Stimulated activated CD8-positive, alpha-beta memory T cell treated with anti-CD3 and anti-CD28 coated beads, Interleukin-15, amount 100 ng/mL, for 24 hours (primary cell): Measurements from ENCODE around the gene KLF6.

Experiments used
- DNase-seq: peaks from one replicate; pipeline ENCODE4 v3.0.0-alpha.2; 2020; ENCODE audit warnings: low read depth

Gene KLF6

DNA sequence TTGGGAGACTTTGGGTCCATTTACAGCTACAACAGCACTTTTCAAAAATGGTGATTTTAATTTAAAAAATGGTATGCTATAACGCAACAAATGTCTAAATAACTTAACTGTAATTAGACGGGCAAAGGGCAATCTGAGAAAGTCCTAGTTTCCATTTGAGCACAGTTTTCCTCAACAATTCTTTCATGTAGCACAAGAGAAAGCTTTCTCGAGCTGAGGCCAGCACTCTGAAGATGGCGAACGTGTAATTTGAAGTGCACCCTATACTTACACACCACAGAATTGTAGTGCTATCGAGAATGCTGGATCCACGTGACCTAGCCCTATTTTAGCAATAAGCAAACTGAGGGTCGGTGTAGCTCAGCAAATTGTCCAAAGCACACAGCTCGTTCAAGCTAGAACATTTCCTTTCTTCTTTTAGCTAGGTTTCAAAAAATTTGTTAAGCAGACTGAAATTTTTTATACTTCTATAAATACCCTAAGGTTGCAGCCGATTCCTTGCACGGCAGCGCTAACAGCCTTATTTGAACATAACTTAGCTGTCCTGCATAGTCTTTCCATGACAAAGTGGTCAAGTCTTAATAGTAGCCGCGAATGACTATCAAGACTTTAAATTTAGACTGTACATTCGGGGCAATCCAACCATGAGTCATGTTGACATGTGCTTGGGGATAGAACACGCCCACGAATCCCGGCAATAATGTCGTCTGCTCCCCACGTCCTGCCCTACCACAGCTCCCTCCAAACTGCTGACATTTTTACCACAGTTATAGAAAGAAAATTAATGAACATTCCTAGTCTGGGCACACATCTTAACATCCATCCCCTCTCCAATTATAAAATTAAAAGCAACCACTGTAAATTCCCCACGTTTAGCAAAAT, 10.0 kb downstream of the KLF6 start:
- DNase-seq = no peak

DNA sequence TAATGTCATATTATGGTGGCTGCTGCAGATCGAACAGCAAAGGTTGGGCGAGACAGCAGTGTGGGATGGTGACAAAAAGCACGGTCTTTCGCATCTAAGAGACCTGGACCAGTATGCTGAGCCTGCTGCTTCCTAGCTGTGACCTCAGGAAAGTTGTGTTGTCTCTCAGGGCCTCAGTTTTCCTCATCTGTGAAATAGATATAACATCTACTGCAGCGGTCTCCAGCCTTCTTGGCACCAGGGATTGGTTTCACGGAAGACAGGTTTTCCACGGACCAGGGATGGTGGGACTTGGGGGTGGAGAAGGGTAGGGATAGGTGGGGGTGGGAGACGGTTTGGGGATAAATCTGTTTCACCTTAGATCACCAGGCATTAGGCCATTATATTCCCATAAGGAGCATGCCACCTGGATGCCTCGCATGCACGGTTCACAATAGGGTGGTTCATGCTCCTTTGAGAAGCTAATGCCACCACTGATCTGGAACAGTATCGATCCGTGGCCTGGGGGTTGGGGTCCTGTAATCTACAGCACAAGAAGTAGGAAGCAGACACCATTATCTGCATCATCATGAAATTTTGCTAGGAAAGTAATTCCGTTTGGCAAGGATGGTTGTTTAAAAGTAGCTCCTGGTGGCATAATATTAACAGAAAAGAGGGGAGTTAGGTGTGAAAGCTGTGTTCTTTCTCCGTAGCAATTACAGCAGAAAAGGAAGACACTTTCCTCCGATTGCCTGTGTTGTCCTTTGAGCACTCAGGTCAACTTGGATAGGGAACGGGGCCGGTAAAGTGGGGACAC, 10.8 kb downstream of the KLF6 start:
- DNase-seq = no peak

DNA sequence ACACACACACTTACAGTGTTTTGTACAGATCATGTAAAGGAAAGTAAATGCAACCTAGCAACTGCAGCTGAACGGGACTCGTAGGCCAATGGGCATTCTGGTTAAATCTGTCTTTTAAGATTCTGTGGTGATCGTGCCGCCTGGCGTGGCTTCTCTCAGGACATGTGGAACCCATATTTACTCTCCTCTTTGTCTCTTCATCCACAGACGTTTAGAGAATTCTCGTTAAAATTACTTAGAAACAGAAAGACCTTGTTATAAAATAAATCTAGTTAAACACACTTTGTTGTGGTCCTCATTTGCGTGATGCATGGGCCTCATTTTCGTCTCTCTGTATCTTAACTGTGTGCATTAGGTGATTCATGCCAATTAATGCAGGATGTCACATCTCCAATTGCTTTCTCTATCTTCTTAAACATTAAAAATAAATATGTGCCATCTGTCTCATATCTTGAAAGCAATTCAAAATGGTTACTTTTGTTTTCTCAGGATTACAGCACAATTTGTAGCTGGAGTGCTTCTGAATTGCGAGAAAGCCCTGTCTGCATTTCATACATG, 11.5 kb downstream of the KLF6 start:
- DNase-seq = no peak

DNA sequence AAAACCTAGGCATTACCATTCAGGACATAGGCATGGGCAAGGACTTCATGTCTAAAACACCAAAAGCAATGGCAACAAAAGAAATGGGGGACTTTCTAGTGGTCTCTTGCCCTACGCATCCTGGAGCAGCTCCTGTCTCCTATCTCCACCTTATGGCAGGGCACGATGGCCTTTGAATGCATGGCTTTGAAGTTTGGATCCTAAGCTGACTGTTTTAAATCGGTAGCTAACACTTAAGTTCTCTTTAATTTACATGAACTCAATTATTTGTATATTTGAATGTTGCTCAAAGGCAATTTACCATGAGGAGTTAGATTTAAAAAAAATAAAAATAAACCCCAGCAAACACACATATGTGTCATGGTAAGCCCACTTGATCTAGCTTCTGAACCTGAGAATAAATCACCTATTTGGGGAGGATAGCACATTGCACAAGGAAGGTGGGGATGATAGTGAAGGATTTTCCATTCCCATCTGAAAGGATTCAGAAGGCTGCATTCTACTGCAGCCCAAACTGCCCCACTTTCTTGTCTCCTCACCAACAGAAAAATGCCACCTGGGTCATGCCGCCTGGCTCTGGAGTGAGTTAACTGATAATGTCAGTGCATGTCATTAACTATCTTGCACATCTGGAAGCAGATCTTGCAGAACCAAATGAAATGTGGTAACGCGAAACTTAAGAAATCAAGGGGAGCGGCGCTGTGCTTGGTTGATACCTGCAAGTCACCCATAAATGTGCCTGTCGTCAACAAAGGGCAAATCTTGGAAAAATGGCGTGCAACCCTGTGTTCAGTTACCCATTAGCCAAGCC, 12.4 kb downstream of the KLF6 start:
- DNase-seq = no peak

DNA sequence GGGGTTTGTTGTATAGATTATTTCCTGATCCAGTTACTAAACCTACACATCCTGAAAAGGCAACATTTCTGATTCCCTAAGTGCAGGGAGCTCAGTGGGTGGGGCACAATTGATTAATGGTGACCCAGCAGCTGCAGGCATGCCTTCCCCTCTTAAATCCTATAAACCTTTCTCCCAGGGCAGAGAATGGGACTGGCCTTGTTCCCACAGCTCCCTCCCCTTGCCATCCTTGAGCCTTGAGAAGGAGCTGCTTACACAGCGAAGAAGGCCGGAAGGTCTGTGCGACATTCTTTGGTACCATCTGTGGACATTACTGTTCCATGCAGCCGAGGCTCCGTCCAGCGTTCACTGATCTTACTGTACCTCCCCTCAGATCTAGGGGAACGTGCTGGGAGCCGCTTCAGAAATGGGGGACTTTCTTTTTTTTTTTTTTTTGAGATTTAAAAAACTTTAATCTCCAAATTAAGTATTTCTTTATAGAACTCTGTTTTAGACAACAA, 14.3 kb downstream of the KLF6 start:
- DNase-seq = no peak

DNA sequence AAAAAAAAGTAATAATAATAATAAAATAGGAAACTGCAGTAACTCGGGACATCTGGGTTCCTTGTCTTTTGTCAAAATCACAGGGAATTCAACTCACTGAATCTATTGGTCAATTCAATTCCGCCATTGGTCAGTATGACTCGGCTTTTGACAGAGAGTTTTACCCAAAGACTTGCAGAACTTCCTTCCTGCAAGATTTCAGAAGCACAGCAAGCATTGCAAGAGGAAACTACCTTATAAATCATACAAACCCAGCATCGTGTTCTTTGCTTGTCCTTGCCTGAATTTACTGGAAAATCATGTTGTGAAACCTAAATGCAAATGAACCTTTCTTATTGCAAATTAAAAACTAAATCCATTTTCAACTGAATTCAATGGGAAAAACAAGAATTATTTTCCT, 15.5 kb downstream of the KLF6 start:
- DNase-seq = no peak

DNA sequence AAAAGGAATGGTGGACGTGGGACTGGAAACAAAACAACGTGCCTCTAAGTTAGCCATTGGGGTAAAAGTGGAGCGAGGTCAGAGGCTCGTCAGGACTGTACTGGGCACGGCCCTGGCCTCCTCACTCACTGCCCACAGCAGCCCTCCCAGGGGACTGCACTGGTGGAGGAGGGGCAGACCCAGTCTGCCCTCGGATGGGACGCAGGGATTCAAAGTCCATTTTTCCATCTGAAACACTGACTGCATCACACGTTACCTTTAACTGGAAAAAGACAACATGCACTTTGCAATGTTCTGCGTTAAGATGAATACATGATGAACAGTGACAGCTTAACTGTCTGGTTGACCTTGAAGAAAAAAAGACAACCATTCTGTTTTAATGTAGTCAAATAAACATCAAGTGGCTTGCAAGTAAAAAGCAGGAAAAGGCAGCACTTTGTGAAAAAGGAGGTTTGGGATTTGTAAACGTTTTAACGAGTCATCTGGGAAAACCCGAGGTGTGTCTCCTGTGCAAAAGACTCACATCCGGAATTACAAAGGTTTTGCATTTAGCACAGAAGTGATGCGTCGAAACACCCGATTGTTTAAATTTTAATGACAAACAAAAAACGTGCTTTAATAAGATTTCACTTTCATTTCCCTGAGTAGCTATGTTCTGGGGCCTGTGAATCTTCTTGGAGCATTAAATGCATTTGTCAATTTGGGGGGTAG, 18.8 kb downstream of the KLF6 start:
- DNase-seq = no peak

DNA sequence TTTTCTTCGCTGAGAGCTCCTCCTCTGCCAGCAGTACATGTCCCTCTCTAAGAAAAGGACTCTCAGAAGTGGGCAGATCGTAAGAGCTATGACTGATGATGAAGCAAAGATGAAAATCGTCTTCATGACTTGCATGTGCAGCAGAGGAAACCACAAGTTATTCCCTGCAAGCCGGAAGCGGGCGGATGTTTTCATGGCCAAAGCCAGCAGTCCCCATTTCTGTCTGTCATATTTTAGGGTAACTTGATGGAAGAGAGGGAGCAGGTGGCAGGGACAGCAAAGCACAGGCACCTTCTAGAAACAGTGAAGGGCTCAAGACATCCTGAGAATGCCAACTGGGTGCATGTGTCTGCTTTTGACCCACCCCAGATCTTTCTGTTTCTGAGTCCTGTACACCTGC, 19.9 kb downstream of the KLF6 start:
- DNase-seq = no peak

DNA sequence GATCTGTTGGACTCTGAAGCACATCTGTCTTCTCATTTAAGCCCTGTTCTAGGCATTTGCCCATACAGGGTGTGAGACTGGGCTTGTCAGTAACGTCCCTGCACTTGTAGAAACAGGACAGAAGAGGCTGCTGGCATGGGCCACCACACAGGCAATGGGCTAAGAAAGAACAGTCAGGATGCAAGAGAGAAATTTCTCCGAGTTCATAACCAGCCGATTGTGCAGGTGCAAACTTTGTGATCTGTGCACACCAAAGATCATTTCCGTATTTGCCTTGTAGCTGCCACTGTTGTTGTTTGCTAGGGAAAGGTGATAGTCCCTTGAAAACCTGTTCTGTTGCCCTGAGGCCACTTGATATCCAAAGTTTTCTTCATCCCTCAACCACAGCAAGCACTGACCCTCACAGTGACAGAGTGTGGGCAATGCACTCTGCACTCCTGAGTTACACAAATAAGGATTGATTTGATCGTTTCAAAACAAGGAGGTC, 20.3 kb downstream of the KLF6 start:
- DNase-seq = no peak

DNA sequence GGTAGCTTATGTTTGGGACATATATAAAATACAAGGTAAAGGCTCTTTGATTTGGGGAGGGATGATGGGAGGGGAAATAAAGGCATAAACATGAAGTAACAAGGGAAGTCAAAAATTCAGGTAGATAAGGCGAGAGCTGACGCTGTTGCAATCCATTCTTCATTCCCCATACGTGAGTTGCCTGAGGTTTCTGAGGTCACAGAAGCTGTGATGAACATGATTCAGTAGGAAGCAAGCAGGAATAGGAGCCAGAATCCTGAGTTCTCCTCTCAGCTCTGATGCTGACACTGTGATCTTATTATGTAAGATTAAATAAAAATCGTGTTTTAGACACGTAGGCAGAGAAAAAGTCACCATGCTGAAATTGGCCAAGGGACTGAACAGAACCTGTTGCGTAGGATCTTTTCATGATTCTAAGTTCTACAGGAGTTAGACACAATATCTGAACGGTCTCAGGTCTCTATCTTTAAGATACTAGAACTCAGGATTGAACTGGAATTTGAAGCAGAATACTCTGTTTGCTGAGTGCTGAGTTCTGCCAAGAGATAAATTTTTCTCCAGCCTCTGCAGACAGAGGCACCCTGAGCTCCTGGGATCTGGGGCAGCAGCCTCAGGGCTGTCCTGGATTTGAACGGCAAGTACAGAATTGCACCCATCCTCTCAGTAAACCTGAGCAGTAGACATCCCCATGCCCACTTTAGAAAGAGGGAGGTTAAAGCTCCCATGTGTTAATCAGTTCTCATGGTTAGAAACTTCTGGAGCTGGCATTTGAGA, 21.0 kb downstream of the KLF6 start:
- no peak for DNase-seq

DNA sequence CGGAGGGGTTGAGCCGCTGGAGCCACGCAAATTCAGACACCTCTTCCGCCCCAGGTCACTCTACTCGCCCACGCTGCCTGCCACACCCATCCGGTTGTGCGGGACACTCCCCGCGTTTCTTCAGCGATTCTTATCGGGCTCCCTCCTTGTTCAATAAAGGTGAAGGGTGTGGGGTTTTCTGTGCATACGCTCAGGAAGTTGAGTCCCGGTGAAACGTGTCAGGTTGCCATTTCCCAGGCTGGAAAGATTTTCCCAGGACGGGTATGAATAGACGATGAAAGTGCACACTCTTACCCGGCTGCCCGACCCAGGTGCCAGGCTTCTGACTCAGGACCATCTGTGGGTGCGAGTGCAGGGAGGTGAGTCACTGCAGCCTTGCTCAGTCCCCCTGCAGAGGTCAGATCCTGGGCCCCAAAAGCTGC, 22.0 kb downstream of the KLF6 start:
- no peak for DNase-seq

DNA sequence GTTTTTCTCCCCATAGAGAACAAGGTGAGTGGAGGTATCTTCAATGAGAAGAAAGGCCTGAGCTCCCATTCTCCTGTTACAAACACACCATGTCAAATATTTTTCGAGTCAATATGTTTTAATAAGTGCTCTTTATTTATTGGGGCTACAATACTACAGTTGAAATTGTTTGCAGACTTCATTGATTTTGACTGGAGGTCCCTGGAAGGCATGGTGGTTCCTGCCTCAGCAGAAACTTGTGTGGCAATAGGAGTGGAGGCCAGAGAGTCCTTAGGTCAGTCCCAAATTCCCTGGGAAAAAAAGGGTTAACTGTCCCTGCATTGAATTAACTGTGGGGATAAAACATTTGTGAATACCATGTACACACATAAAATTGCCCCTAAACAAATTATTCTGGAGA, 22.7 kb downstream of the KLF6 start:
- no peak for DNase-seq

DNA sequence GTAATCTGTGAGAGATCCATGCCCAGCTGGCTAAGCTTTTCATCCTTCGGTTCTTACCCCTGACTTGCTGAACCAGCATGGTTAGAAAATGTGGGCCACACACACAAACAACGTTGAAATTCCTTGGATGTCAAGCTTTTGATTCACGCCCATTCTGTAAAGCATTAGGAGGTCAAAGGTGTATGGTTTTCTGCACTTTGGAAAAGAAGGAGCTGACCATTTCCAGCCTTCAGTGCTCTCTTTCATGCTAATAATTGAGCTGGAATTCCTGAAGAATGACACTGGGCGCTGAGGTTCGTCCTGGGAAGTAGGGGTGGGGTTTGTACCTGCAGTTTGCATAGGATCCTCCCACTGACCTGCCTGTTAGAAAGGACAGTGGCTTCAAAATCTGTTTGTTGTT, 23.1 kb downstream of the KLF6 start:
- DNase-seq = no peak

DNA sequence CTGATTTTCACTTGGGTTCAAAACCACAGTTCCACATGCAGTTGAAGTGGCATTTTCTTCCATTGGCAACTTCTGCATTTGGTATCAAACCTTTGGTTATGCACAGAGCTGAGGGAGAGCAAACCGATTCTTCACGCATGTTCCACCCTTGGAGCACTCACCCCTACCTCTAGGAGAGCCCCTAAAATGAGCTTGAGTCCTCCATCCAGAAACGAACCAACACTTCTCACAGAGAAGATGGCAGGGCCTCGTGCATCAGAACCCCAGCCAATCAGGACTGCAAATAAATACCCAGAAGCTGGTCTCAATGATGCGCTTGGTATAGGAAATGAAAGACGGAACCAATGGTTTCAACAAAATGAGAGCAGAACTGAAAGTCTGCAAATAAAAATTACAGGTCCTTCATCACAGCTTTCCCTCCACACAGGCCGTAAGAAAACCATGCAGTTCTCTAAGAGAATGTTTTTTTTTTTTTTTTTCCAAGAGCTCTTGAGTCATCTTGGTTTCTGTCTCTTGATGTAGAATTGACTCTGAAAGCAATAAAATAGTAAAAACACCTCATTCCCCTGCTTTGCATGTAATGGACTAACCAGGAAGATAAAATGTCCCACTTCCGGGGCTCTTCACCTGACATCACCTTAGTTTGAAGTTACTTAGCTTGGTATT, 23.9 kb downstream of the KLF6 start:
- DNase-seq = no peak

DNA sequence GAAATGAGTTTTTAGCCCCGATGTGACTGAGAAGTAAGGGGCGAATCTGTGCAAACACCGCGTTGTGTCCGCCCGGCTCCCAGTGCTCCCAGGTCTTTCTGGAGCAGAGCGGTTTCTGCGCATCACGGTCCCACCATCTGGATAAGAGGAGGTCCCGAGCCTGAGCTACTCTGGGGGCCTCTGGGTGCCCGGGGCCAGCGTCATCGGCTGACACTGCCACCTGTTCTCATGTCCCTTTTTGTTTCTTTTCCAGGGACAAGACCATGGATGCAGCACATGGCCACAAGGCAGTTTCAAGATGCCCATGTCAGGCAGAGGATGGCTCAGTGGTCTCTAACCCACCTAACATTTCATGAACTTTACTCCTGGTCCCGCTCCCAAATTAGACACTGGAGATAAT, 24.9 kb downstream of the KLF6 start:
- DNase-seq = no peak

DNA sequence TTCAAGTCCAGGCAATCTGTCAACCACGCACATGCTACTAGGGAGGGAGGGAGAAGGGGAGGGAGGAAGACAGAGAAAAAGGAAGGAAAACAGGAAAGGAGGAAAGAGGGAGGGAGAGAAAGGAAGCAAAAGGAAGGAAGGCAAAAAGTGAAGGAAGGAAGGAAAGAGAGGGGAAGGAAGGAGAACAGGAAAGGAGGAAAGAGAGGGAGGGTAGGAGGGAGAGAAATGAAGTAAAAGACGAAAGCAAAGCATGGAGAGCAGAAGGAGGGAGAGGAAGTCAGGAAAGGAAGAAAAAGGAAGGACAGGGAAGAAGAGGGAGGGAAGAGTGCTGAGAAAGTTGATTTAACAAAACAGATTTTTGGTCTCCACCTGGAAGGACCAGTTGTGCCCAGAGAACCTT, 25.6 kb downstream of the KLF6 start:
- DNase-seq = no peak

DNA sequence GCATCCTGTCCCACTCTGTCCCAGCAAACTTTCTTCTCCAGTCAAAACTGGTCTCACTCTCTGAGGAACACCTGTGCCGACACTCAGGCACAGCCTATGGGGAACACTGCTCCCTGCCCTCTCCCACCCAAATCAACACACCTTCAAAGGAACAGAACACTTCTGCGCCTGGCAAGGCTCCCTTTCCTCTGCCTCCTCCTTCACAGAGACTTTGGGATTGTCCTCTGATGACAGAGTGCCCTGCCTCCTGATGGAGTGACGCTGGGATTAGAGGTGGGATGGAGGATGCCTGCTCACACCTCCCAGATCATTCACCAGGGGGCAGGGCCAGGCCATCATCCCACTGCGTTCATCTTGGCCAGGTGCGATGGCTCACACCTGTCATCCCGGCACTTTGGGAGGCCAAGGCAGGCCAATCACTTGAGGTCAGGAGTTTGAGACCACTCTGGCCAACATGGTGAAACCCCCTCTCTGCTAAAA, 26.5 kb downstream of the KLF6 start:
- DNase-seq = no peak

DNA sequence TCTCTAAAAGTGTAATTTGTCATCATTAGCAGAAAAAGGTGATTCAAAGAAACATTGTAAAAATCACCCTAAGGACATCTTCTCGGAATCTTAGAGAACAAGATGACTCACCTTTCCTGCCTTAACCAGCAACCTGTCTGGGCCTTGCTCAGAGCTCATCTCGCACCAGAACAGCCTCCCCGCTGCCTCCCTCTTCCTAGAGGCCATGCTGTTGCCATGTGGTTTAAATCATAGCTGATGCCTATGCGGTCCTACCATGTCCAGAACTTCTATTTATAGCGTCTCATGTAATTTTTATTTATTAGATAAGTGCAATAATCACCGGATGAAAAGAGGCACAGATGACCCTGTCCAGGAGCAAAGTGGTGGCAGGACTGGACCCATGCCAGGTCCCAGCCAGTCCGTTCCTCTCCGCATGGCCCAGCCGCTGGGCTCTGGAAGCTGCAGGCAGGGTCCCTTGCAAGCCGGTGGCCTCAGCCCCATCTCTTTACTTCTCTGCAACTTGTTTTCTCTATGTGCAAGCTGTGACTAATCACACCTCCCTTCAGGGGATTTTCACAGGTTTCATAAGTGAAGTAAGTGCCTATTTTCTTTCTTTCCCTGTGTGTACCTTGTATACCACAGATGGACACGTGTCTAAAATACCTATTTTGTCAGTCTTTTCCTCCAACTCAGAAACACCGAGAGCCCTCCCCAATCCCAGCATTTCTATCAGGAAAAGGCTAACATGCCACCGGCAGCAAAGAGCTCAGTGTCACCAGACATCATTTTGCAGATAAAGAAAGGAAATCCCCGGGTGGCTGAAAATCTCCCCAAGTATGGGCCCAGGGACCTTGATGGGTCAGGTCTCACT, 27.1 kb downstream of the KLF6 start:
- DNase-seq = no peak

DNA sequence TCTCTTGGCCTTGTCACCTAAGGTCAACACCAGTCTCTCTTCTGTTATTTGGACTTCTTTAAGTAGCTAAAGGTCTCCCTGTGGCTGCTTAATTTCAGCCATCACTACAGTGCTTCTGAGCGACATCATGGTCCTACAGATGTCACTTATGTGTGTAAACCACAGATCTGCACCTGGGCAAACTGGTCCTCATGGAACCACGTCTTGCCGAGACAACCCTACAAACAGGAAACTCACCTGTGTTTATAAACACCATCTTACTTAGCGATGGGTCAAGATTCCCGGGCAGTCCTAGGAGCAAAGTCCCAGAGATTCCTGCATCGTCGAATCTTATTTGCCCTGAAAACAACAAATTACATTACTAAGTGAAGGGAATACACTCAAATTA, 27.8 kb downstream of the KLF6 start:
- no peak for DNase-seq
